HG03280 (cell line): ENCODE measurements around the gene PGGT1B.

Experiments
- ATAC-seq: cut with Tn5 transposase; IDR thresholded peaks from one replicate; pipeline ENCODE4 v1.9.1; 2021; ENCODE audit warnings: mild to moderate bottlenecking, moderate library complexity; ENCODE audit not compliant: unreplicated experiment

Gene PGGT1B

DNA sequence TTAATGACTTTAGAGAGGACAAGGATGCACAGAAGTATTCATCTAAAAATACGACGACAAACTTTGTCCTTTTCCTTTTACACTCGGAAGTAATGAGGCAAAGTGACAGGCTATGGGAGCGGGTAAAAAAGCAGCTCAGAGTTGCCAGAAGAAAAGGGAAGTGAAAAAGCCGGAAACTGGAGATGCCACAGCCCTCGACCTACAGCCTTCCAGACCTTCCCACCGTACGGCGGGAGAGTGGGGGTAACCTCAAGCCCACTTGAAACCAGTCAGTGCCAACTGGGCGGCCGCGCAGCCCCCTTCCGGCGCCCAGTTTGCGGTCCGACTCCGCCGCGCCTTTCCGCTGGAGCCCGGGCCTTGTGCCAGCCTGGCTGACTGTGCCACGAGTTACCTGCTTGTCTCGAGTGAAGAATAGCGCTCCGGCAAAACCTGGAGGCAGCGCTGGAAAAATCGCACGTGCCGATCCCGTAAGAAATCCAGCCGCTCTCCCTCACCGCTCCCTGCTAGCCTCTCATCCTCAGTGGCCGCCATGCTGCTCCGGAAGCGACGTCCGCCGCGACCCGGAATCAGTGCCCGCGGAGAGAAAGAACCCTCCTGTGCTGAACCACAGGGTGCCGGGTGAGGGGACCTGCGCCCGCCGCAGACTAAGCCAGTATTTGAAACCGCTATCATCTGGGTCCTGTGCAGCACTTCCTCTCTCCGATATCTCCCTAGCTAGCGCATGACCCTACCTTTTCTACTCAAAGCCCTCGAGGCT lies at the start of gene PGGT1B:
PGGT1B (minus strand) TSS at position 557 of the 757 bp plus-strand sequence; CDS start at position 531, 26 bp downstream.
- peak; percentile 83 for ATAC-seq

DNA sequence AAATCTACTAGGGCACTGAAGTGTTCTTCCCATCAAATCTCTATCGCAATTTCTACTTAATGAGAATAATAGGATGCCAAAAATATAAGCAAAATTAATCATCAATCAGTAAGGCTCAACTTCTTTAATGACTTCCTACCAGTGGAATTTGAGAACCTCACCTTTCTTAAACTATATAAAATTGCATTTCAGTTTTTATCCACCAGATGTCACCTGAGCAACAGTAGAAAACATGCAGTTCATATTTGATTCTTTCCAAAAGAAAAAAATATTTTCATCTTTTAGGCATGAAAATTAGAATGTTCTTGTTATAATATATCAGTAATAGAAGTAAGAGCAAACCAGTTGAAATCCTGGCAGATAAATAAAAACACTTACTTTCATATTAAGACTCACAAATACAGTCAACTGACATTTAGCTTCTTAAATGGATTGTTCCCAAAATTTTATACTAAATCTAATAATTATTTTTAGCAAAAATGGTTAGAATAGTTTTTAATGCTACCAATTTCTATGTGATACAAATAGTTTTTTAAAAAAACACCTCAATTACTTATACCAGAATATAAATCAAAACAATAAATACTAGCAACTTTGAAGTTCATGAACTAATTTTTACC lies 47.2 kb upstream of the PGGT1B start:
- no peak for ATAC-seq

DNA sequence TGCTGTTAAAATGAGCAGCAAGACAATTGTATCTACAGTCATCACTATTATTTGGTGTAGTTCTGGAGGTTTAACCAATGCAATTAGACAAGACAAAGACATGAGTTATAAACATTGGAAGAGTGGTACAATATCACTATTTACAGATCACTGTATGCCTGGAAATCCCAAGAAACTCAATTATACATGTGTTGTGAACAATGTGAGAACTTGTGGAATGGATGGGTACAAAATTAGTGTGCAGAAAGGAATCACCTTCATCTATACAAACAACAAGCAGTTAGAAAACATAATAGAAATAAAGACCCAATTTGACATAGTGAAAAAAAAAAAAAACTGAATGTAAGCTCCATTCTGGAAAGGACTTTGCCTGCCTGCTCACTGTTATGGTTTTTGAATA lies 46.1 kb upstream of the PGGT1B start:
- no peak for ATAC-seq

DNA sequence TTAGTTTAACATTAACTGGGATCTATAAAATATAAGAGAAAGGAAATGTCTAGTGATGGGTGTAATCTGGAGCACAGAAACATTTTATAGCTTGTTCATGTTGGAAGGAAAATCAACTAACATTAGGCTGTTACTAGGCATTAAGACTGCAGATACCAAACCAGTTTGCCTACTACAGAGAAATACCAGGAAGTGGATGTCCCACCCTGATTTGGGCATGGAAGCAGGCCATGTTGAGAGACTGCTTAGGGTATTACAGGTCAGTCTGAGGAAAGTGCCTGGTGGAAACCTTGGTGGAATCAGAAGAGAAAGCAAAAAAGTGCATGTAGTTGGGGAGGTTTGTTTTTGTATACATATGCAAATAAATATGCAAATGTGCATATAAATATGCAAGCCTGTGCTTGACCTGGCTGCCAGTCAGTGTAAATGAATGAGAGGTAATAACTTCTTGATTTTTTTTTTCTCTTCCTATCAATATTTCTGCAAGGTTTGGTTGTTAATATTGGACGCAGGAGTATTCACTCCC lies 43.4 kb upstream of the PGGT1B start:
- no peak for ATAC-seq

DNA sequence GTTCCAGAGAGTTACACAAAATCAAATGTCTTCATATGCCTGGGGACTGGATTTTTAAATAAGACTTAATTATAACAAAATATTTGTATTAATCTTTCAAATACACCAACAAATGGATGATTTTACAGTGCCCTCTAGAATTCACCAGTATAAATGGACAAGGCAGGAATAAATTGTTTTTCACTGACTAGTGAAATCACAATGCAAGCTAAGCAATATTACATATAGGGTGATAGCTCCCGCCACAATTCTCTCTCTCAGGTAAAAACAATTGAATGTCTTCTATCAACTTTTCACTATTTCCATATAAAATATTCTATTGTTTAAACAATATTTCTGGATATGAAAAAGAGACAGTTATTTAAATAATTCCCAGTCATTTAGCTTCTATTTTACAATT lies 41.8 kb upstream of the PGGT1B start:
- ATAC-seq: no peak

DNA sequence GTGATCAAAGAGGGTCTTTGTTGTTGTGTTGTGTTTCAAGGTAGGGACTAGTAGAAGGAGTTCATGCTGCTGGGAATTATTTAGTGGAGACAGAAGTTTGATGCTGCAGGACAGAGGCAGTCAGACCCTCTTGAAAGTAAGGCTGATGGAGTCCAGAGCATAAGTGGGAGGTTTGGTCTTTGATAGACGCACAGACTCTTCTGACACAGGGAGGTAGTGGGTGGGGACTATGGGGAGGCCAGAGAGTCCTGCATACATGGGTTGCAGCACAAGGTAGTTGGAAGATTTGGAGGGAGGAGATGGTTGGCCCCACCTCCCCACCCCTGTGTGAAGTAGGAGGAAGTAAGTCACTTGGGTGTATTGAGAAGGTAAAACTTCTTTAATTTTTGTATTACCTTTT lies 36.1 kb upstream of the PGGT1B start:
- ATAC-seq: no peak

DNA sequence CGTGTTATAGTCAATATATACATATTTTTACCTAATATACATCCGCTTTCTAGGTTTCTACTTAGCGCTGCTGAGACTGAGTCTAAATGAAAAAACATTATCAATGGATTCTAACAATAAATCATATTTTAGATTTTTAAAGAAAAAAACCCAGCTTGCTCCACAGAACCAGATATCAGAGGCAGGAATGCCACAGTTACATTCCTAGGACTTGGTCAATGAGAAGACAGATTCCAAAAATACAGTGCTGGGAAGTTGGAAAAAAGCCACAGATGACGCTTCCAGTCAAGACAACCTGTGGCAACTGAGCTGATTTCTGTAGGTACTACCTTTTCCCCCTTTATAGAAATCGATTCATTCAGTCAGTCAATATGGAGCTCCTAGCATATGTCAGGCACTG lies 34.4 kb upstream of the PGGT1B start:
- ATAC-seq: no peak

DNA sequence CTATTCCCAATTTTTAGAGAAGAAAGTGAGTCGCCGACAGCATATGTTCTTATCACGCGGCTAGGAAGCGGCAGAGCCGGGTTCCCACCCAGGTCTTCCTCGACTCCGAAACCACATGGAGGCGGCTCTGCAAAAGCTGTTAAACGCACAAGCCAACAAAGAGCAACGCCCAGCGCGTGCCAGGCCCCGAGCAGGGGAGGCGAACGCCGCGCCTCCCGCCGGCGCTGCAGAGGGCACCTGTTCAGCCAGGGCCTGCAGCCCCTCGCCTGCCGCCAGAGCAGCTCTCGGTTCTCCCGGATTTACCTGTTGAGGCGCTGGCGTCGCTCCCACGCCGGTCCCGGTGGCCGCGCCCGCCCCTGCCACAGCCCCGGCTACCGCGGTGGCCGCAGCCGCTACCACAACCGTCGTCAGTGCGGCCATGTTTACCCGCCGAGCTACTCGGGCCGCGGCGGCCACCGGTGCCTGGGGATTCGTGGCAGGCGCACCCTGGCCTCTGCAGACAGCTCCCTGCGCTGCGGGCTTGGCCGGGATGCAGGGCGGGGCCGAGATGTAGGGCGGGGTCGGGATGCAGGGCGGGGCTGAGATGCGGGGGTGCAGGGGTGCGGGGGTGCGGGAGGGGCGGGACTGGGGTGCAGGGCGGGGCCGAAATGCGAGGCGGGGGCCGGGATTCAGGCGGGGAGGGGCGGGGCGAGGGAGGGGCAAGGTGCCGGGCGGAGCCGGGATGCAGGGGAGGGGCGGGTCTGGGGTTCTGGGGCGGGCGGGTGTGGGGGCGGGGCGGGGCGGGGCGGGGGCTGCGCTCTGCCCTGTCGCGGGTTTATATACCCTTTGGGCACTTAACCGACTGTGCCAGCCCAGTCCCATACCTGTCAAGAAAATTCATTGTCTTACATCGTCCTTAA lies 33.7 kb upstream of the PGGT1B start, which contains the start of gene CCDC112:
CCDC112 (minus strand) TSS at position 531 of the 899 bp plus-strand sequence; CDS start at position 420, 111 bp downstream.
- ATAC-seq: peak; percentile 76

DNA sequence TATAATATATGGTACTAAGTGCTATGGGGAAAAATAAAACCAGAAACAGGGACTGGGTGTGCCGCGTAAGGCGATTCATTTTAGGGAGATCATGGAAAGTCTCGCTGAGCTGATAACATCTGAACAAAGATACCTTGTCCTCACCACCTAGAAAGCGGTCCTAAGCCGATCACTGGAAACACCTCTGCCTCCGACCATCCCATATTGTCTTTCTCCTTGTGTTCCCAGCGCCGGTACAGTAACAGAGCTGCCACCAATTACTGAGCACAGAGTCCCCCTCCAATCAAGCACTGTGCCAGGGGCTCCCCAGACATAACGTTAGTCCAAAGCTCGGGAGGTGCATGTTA lies 33.1 kb upstream of the PGGT1B start:
- no peak for ATAC-seq

DNA sequence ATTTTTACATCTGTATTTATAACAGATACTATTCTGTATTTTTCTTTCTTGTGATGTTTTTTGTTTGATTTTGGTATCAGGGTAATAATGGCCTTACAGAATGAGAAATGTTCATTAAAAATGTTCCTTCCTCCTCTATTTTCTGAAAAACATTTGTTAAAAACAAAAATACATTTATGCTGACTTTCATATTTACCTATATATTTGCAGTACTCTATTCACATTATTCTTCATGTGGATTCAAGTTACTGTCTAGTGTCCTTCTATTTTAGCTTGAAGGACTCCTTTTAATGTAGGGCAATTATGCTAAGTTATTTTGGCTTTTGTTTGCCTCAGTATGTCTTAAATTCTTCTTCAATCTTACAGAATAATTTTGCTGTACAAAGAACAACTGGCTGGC lies 28.7 kb upstream of the PGGT1B start:
- ATAC-seq: no peak

DNA sequence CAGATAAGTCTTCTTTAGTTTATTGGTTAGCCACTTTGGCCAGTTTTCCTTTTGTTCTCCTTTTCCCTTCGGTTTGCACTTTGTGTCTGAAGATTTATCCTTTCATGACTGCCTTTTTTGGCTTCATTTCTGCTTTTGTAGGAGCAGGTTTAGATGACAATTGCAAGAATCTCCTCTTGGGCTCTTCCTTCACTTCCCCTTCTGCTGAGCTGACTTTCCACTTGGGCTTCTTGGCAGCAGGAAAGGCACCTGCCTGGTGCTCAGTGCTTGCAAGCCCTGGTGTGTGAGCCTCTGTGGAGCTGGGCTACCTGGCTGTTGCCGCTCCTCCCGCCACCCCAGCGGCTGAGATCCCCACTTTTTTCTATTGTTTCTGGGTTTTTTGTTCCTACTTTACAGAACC lies 26.4 kb upstream of the PGGT1B start:
- ATAC-seq: no peak

DNA sequence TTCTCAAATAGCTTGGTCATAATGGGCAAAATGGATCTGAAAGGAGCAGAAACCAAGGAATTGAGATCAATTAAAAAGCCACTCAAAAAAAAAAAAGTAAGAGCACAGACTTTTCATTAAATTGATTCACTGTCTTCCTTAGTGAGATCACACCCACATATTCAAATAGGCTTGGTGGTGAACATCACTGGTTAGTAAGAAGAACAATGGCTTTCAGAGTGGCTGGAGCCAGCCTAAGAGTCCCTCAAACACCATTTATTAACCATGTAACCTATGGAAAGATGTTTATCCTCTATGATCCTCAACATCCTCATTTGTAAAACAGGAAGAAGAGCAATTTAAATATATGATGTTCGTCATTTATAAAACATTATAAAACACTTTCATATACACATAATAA lies 21.3 kb upstream of the PGGT1B start:
- no peak for ATAC-seq

DNA sequence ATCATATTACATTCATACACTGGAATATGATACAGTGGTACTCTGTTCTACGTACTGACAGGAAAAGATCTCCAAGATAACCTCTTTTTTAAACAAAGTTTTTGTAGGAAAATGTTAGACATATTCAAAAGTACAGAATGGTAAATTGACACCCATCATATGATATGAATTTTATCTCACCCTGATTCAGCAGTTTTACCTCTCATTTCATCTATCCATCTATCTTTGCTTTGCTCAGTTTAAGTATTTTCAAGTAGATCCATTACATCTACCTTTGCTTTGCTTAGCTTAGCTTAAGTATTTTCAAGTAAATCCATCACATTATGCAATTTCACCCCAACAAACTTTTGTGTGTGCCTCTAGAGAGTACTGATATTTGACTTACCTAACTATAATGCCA lies 19.5 kb upstream of the PGGT1B start:
- no peak for ATAC-seq

DNA sequence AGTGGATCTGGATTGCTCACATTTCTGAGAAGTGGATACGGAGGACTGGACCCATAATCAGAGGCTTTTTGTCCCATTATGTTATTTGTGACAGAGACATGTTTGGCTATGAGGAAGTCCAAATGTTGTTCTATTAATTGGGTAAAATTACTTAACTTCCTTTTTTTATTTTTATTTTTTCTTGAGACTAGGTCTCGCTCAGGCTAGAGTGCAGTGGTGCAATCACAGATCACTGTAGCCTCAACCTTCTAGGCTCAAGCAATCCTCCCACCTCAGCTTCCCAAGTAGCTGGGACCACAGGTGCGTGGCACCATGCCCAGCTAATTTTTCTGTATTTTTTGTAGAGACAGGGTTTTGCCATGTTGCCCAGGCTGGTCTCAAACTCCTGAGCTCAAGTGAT lies 11.9 kb upstream of the PGGT1B start:
- ATAC-seq: no peak

DNA sequence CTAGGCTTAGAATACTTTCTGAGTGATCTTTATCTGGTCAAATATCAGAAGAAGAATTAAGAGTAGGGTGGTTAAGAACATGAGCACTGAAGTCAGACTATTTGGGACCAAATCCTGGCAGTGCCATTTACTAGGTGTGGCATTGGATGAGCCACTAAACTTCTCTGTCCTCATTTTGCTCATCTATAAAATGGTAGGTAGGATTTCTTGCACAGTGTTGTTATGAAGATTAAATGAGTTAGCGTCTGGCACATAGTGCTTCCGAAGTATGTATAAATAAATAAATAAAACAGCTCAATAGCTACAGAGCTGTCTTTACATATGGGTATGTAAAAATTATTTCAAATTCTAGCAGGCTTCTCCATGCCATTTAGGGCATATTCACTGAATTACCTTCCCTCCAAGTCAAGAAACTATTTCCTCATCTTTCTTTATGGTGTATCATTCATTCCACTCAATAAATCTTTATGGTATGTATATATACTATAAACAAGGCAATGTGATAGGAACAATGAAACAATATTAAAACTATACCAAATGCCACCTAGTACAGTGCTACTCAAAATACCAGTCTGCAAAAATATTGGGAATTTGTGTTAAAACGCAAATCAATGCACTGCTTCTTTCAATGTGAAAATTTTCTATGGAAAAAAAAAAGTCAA lies 9.8 kb upstream of the PGGT1B start:
- no peak for ATAC-seq

DNA sequence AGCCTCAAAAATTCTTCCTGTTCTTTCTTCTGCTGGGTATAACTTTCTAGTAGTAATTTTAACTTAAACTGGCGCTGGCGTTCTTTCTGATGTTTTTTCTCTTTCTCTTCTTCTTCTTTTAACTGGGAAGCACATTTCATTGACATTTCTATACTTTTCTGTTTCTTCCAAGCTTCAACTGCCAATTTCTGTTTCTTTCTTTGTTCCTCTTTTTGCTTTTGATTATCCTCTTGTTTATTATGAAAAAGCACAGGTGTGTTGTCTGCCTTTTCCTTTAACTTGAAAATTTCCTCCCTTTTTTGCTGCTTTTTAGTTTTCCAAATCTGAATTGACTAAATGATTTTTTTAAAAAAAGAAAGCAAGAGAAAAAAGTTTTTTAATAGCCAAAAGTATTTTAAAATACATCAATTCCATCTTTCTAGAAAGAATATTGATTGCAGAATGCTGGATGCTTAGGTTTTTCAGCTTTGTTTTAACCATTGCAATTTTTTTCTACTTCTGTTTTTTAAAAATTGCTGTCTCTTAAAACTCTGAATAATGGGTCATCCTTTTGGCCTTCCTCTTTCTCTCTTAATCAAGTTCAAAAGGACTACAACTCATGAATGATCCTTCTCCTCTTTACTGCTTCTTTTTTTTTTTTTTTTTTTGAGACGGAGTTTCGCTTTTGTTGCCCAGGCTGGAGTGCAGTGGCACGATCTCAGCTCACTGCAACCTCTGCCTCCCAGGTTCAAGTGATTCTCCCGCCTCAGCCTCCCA lies 8.8 kb upstream of the PGGT1B start:
- ATAC-seq: no peak

DNA sequence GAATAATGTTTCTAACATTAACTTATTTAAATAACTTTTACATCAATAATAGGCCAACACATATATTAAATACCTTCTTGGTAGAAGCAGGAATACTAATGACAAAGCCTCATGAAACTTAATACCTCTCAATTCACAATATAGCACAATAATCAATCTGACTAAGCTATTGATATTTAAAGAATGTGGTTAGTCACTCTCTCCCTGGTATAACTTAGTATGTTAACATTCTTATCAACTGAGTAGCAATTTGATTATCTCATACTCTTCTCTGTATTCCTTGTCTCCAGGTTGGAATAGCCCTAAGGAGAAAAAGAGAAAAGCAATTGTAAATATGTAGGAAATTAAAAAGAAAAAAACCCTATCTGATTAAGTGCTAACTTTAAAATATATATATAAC lies 4.9 kb upstream of the PGGT1B start:
- ATAC-seq: no peak

DNA sequence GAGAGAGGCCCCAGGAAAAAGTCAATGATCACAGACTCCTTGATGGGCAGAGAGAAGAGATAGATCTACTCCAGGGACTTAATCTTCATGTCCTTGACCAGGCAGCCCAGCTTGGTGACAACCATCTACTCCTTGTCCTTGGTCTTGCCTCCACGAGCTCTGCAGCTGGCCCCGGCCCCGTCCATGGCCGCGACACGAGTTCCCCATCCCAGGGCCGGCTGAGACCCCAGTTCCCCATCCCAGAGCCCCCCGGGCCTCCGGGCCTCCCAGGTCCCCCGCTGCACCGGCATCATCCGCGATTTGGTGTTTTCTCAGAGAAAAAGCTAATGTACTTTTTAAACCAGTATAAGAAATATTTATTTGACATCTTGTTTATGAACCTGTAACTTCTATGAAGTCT lies 2.5 kb upstream of the PGGT1B start:
- ATAC-seq: no peak

DNA sequence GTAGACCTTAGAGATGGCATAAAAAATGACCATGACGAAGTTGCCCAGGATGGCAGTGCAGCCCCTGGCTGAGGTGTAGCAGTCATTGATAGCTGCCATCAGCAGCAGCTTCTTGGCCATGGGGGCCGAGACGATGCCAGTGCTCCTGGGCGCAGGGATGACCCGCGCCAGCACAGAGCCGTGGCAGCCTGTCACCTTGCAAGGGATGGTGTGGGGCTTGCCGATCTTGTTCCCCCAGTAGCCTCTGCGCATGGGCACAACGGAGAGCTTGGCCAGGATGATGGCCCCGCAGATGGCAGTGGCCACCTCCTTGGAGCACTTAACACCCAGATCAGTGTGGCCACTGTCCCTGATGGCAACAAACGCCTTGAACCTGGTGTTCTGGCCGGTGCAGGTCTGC lies 2.1 kb upstream of the PGGT1B start:
- ATAC-seq: no peak

DNA sequence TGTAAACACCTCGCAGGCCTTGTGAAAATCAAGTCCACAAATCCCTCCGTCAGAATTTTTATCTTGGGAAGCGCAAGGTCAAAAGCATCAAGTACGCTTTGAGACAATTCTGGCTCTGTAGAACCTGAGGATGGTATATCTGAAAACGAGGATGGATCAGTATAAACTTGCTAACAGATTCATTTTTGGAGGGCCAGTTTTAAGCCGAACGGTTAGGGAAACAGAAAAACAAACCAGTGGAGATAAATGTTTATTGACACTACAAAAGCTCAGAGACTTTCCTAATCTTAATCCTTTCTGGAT lies 352 bp upstream of the PGGT1B start:
- ATAC-seq: no peak

DNA sequence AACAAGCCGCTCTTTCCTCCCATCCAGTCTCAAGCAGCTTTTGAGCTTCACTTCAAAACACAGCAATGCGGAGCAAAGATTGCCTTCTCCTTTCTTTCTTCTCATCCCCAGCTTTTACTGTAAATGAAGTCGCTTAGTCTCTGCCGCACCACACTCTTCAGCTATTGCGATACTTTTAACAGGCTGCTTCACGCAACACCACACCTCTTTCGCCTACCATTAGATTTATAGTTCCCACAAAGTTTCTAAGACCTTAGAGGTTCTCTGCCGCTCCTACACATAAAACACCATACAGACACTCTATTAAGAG lies 711 bp downstream of the PGGT1B start:
- ATAC-seq: peak; percentile 43
